Stimulated activated CD8-positive, alpha-beta memory T cell treated with anti-CD3 and anti-CD28 coated beads, Interleukin-15, amount 100 ng/mL, for 24 hours (primary cell): ENCODE data around the gene GPC5.

Experiments used
- DNase-seq: peaks from one replicate; pipeline ENCODE4 v3.0.0-alpha.2; 2020; ENCODE audit warnings: low read depth

Gene GPC5

DNA sequence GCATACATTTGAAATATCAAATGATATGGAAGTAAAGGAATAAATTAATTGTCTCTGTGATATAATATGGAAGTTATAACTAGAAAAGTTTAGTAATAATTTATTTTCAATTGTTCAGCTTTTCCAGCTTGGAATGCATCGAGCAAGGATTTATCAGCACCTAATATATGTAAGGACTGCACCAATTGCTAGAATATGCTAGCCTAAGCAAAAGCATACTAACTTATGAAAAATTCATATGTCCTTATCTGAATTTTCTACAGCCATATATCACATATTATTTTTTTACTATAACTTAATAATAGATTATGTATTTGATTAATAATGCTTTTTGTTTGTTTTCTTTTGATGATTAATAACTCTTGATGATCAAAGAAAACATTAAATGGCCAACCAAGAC lies 979.0 kb downstream of the GPC5 start:
- no peak for DNase-seq

DNA sequence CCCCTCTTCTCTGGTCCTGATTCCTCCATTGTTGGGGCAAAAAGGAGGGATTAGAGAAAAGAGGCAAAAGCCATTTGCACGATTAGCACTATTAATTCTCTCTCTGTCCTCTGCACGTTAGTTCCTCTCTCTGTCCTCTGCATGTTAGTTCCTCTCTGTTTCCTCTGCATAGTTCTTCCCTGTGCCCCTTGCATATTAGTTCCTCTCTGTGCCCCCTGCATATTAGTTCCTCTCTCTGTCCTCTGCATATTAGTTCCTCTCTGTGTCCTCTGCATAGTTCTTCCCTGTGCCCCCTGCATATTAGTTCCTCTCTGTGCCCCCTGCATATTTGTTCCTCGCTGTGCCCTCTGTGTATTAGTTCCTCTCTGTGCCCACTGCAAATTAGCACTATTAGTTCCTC lies 981.0 kb downstream of the GPC5 start:
- no peak for DNase-seq

DNA sequence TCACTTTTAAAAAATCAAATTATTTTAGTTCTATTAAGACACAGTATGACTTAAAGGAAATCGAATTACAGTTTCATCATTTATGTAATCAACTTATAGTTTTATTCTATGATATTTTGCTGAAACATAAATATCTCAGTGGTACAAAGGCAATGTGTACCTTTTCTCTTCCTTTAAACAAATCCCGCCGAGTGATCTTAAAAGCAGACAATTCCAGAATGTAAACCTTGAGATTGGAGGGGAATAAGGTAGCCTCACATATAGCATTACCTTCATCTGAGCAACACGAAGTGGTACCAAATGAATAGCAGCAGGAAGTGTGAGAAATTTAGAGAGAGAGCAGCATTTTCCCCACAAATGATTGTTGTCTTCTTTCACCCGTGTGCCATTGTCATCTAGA lies 986.0 kb downstream of the GPC5 start:
- no peak for DNase-seq

DNA sequence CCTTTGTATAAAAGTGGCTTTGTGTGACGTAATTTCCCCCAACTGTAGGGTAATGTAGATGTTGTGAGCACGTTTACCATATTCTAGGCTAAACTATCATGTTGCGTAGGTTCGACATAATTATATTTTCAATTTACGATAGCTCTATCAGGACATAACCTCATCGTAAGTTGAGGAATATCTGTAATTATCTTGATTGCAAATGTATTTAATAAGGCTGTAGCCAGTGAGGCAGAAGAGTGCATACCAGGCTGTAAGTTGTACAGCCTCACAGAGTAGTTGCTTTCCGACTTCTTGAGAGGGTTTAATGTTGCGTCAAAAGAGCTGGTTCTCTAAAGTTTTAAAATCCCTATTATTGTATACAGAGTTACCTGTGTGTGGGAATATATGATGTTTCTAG lies 988.8 kb downstream of the GPC5 start:
- DNase-seq = no peak

DNA sequence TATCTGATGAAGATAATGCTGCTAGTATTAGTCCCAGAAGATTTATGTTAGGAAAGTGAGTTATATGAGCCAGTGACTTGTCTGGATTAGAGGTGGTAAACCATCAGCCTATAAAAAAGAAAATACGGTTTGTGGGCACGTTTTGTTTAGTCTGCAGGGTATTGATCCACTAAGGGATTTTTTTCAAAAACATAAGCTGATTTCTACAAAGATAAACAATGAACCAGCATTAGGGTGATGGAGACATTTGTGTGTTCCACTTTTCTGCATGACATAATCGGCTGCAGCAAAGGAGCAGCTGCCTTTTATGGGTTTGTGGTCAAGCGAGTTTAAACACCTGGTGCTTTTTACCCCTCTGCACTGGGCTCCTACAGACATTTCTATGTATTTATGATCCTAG lies 991.8 kb downstream of the GPC5 start:
- no peak for DNase-seq

DNA sequence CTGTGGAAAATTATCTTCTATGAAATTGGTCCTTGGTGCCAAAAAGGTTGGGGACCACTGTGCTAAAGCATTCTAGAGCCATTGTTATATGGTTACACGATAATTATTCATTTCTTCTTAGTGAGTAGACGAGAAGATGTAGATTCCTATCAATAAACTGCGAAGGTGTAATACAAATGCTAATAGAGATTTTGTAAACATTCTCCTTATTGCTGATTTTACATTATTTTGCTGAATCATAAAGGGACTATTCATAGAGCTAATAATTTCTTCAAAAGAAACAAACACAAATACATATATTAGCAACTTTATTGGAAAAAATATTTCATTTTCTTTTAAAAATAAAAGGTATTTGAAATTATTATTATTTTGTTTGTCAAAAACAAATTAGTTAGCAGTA lies 1005.2 kb downstream of the GPC5 start:
- no peak for DNase-seq

DNA sequence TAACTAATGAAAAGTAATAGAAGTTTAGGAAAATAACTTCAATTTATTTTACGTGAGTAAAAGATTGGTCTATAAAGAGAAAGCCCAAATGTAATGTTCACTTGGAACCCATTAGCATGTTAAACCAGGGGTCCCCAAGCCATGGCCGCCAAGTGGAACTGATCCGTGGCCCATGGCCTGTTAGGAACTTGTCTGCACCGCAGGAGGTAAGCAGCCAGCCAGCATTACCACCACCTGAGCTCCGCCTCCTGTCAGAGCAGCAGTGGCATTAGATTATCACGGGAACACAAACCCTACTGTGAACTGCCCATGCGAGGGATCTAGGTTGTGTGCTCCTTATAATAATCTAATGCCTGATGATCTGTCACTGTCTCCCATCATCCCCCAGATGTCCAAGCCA lies 1009.4 kb downstream of the GPC5 start:
- DNase-seq = no peak

DNA sequence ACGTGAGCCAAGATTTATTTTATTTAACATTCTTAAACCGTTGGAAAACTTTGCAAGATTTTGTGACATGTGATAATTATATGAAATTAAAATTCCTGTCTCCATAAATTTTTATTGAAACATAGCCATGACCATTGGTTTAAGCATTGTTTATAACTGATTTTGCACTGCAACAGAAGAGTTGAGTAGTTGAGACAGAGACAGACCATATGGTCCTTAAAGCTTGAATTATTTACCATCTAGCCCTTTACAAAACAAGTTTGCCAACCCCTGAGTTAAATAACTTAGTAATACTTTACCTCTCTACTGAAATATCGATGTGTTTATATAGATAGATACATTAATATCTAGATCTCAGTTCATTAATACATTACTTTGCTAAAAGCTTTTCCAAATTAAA lies 1014.1 kb downstream of the GPC5 start:
- DNase-seq = no peak

DNA sequence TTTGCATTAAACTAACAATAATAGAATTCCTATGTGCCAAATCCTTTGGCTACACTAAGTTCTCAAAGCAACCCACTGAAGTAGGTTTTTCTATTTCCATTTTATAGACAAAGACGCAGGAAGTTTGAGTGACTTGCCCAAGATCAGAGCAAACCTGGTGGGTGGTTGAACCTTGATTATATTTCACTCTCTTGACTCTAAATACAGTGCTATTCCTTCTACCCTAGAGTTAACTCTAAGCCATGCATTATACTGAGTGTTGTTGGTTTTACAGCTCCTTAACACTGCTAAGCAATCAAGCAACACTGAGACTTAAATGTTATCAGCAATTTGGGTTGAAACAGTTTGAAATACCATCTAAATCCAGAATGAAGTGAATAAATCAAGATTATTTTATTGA lies 1014.6 kb downstream of the GPC5 start:
- DNase-seq = no peak

DNA sequence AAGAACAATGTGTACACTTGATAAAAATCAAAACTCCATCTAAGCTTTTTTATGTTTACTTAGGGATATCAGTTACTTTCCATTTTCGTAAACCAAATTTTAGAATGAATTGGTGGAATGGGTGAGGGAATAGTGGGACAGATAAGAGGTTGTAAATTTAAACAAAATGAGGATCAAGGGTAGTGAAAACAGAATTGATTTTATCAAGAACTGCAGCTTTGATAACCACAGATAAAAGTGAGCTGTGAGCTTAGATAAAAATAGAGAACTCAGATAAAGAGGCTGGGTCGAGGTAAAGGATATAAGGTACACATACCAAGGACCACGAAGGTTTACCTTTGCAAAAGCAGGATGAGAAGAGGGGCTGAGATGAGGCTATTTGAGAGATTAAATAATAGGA lies 1015.0 kb downstream of the GPC5 start:
- no peak for DNase-seq

DNA sequence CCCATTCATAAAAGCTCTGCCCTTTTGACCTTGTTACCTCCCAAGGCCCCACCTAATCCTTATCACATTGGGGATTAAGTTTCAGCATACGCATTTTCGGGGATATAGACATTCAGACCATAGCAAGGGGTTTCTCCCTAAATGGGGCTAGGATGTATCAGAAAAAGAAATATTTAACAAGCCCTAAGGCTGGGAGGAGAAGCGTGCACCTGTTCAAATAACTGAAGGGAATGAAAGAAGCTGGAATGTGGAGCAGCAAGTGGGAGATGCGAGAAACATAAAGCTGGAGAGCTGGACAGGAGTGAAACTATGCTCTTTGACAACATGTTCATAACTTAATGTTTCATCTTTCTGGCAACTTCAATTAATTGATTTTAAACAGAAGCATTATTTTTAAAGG lies 1016.4 kb downstream of the GPC5 start:
- no peak for DNase-seq

DNA sequence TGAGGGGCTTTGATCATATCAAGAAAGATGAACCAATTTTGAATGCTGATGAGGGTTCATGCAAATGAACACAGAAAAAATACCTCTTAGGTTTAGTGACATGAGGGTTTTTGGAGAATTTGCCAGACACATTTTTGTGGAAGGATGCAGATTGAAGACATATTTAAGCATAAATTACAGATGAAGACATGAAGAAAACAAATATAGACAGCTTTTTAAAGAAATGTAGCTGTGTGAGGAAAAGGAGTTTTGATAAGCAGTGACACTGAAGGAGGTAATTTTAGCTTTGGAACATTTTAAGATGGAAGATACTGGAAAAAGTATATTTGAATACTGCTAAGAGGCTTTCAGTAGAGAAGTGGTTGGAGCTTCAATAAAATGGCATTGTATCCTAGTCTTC lies 1017.4 kb downstream of the GPC5 start:
- no peak for DNase-seq

DNA sequence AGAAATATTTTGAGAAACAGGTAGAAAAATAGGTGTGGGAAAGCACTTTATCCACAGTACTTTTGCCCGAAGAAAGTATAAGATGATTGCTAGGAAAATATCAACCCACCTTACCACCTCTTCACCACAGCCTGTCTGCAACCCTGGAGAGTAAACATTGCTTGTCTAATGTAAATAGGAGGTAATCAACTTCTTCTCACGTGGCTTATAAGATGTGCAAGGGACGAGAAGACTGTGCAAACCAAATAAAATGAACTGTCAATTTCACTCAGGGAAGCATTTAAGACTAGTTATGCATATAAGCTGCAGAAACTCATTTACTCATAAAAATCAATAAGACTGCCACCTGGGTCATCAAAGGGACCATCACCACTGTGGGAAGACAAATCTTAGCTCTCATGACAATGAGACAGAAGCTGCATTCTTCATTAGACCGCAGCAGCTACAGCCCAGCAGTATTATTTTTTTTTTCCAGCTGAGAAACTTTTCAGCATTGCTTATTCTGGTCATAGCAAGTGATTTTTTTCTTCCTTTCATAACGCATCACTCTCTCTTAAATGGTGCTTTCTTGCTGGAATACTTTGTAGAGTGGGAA lies 1020.5 kb downstream of the GPC5 start:
- no peak for DNase-seq

DNA sequence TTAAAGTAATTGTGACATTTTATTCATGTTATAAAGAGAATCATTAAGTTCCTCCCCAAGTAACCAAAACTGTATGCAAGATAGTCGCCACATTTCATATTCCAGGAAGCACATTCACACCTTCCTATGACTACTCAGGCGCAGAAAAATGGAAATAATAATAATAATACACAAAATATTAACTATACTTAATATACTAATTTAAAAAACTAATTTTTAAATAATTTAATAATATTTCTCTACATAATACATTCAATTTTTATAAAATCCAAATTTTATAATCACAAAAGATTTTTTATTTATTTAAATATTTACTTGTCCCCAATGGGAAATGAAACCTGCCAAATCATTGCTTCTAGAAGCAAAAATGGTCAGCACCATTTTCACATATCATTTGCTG lies 1030.8 kb downstream of the GPC5 start:
- DNase-seq = no peak

DNA sequence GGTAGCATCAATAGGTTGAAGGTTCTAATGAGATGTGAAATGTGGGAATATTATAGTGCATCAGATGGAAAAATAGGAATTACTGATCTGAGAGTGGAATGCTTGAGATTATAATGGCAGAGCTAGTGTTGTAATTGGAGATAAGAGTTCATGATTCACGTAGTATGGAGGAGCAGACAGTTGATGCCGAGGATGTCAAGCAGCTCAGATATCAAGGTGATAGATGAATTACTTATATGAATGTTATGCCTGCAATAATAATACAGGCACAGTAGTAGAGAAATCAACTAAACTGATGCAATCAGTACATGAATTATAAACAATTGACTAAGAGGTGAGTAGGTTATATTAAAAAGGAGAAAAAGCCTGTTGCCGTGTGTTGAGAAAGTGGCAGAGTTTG lies 1035.0 kb downstream of the GPC5 start:
- no peak for DNase-seq

DNA sequence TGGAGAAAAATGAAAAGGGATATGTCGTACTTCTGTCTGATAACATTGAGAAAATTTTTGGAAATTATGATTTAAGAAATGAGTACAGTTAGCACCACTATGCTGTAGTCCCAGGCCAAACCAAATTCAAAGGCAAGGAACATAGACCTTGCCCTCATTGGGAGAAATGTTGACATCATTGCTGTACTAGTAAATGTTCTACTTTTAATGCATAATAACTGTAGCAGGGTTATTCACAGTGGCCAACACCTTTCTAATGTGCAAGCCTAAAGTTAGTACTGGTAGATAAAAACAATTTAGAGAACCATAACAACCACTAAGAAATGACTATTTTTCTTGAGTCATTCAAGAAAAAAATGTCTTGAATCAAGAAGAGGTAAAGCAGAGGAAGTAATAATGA lies 1035.5 kb downstream of the GPC5 start:
- DNase-seq = no peak

DNA sequence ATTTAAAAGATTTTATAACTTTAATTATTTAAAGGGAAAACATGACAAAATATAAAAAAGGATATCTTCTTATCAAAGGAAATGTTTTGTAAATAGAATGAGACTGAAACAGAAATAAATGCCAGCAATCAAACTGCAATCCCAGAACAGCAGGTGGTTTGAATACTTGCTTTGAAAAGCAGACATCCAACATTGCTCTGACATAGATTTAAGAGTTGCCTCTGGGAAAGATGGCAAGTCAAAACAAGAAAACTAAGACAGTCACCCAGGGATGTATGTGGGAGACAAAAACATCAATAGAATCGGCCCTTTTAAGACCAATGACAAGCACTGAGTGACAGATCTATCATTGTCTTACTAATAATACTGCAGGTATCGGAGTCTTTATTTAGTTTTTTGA lies 1038.5 kb downstream of the GPC5 start:
- DNase-seq = no peak

DNA sequence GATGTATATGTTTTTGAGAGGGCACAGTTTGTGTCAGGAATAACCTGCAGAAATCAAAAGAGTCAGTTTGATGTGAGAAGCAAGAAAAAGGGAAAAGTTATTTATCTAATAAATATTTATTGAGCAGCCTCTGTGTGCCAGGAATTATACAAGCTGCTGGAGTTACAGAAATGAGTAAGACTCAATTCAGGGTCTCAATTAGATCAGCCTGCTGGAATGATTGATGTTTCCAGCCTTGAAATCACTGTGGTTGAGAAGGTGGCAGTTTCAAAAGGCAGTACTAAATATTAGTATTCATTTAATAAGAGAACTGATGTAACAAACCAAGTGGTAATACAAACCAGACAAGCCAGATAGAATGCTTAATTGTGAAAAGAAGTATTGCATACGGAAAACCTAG lies 1045.8 kb downstream of the GPC5 start:
- DNase-seq = no peak

DNA sequence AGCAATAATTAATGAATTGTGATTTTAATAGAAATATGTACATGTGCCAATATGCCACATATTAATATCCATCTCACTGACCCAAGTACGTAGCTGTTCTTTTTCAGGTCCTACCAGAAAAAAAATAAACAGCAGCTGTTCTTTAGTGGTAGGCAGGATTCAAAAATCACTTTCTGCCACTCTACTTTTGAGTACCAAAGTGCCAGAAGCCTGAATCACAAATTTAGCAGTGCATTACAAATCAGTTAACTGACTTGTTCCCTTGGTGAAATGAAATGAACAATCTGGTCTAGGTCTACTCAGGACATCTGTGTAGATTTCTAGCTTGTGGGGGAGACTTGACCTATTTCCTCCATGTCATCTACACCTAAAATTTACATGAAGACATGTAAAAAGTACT lies 1052.6 kb downstream of the GPC5 start:
- no peak for DNase-seq

DNA sequence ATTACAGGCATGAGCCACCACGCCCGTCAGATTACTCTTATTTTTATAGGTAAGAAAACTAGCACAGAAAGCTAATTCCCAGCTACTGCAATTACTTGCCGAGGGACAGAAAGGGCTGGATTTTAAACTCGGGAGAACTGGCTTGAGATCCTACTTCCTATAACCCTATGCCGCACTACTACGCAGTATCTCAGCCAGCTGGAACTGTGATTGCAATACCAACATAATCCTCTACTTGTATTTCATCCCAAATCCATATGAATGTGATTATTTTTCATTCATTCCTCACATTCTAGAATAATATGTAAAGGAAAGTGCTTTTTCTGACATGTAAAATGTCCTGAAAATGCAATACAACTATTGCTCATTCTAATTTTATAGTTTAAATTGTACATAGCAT lies 1054.4 kb downstream of the GPC5 start:
- no peak for DNase-seq

DNA sequence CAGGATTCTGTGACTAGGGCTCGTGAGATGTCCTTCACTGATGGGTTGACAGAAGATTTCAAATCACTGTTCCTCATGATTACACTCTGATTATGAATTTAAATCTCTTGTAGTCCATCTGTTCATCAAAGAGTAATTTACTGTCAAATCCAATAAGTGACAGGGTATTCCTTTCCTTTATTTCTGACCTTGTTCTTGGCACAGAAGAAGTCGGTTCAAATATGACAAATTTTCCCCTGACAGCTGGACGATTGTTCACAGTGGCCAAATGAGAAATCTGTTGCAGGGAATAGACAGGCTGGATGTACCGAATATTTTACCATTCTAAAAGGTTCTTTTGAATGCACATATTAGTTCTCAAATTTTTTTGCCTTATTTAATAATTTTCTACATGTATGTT lies 1060.9 kb downstream of the GPC5 start:
- DNase-seq = no peak

DNA sequence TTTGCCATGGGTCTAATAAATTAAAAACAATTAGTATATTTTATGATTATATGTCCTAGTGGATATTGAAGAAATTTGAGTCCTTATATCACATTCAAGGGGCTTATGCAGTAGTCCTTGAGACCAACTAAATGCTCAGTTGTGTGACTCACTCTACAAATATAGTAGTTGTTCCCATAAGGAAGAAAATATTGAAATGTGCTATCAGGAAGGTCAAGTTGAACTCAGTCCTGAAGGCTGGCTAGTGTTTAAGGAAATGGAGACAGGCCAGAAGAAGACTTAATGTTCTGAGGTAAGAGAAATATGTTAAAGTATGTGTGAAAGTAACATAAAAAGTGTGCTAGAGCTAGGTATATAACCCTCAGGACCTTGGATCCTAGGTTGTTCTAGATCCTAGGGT lies 1062.1 kb downstream of the GPC5 start:
- DNase-seq = no peak

DNA sequence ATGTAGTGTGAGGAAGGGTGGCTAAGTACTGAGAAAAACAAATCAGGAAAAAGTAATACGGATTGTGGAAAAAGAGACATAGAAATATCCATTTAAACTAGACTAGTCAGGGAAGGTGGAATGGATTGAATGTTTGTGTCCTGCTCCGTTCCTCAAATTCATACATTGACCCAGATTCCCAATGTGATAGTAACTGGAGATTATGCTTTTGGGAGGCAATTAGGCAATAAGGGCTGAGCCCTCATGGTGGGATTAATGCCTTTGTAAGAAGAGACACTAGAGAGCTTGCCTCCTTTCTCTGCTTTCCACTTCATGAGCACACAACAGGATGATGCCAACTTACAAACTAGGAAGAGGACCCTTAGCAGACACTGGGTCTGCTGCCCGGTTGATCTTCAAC lies 1063.0 kb downstream of the GPC5 start:
- DNase-seq = no peak

DNA sequence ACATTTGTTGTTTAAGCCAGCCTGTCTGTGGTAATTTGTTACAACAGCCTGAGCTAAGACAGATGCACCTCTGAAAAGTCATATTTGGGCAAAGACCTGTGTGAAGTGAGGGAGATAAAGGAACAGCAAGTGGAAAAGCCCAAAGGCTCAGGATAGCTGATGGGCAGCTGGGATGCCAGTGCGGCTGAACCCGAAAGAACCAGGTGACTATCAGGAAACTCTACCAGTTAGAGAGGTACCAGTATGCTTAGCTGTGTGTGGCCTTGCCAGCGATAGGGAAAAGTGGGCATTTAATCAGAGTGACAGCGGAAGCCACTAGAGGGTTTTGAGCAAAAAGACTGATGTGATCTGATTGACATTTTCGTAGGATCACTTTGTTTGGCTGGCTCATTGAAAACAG lies 1063.4 kb downstream of the GPC5 start:
- no peak for DNase-seq

DNA sequence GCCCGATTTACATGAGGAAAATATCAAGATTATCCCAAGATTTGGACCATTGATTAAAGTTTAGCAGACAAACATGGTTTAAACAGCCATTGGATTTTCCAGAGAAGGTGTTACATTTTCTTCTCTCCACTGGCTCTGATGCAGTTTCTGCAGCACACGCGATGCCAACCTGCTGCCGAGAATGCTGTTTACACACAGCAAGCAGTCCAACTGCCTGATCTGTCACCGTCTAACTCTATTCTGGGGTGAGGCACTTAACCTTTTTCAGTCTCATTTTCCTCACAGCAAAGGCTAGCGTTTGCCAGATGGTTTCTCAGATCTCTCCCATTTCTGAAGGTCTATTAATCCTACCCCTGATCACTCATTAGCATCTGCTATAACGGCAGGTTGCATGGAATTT lies 1064.7 kb downstream of the GPC5 start:
- no peak for DNase-seq
